HG02763 (cell line): ENCODE measurements around the gene NEK8.

Experiments
- ATAC-seq: cut with Tn5 transposase; IDR thresholded peaks from one replicate; pipeline ENCODE4 v1.9.1; 2021; ENCODE audit warnings: mild to moderate bottlenecking, moderate library complexity; ENCODE audit not compliant: unreplicated experiment

The NEK8 gene

GRCh38 chr17:28744104-28744971 is 15.8 kb downstream of the NEK8 start:
- no peak for ATAC-seq

GRCh38 chr17:28744972-28745785 is 16.6 kb downstream of the NEK8 start:
- ATAC-seq, result no peak

- ATAC-seq, result no peak
Observed at GRCh38 chr17:28745786-28746411, 17.3 kb downstream of the NEK8 start.

DNA sequence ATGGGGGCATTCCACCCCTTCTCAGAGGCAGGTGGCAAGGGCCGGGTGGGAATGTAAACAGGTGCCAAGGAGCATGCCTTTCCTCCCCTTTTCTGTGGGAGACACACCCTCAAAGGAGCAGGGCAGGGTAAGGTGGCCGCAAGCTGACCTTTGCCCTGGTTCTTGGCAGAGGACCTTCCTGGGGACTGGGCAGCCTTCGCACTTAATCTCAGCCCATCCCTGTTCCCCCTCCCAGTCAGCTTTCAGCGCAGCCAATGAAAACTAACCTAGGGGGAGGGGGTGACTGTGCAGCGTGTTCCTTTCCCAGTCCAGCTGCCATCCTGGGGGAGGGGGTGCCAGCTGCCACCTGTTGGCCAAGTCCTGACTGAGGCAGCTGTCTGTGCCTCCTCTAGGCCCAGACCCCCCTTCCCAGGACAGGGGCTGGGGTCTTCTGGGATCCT is 18.0 kb downstream of the NEK8 start:
- no peak for ATAC-seq

- no peak for ATAC-seq
Observed at GRCh38 chr17:28747051-28747691, 18.6 kb downstream of the NEK8 start.

DNA sequence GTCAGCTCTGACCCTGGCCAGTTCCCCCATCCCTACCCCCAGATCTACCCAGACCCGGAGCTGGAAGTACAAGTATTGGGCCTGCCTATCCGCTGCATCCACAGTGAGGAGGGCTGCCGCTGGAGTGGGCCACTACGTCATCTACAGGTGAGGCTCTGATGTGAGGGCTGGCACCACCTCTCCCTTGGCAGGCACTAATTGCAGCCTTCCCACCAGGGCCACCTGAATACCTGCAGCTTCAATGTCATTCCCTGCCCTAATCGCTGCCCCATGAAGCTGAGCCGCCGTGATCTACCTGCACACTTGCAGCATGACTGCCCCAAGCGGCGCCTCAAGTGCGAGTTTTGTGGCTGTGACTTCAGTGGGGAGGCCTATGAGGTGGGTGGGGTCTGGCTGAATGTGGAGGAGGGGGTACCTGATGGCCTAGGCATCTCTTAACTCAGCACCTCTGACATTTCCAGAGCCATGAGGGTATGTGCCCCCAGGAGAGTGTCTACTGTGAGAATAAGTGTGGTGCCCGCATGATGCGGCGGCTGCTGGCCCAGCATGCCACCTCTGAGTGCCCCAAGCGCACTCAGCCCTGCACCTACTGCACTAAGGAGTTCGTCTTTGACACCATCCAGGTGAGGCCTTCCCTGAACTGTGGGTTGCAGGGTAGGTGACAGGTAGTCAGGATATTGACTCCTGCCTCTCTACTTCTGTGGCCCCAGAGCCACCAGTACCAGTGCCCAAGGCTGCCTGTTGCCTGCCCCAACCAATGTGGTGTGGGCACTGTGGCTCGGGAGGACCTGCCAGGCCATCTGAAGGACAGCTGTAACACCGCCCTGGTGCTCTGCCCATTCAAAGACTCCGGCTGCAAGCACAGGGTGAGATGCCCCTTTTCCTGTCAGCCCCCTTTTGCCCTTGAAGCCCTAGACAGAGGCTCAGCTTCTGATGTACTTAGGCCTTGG is 19.5 kb downstream of the NEK8 start:
- no peak for ATAC-seq

GRCh38 chr17:28748852-28749515 is 20.4 kb downstream of the NEK8 start:
- no peak for ATAC-seq

DNA sequence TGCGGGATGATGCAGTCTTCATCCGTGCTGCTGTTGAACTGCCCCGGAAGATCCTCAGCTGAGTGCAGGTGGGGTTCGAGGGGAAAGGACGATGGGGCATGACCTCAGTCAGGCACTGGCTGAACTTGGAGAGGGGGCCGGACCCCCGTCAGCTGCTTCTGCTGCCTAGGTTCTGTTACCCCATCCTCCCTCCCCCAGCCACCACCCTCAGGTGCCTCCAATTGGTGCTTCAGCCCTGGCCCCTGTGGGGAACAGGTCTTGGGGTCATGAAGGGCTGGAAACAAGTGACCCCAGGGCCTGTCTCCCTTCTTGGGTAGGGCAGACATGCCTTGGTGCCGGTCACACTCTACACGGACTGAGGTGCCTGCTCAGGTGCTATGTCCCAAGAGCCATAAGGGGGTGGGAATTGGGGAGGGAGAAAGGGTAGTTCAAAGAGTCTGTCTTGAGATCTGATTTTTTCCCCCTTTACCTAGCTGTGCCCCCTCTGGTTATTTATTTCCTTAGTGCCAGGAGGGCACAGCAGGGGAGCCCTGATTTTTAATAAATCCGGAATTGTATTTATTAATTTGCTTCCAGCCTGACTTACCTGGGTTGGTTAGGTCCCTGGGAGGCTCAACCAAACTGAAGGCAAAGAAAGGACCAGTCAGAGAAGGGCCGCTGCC is 21.1 kb downstream of the NEK8 start:
- no peak for ATAC-seq

GRCh38 chr17:28750178-28751047 is 21.8 kb downstream of the NEK8 start:
- ATAC-seq, result peak; percentile 65

DNA sequence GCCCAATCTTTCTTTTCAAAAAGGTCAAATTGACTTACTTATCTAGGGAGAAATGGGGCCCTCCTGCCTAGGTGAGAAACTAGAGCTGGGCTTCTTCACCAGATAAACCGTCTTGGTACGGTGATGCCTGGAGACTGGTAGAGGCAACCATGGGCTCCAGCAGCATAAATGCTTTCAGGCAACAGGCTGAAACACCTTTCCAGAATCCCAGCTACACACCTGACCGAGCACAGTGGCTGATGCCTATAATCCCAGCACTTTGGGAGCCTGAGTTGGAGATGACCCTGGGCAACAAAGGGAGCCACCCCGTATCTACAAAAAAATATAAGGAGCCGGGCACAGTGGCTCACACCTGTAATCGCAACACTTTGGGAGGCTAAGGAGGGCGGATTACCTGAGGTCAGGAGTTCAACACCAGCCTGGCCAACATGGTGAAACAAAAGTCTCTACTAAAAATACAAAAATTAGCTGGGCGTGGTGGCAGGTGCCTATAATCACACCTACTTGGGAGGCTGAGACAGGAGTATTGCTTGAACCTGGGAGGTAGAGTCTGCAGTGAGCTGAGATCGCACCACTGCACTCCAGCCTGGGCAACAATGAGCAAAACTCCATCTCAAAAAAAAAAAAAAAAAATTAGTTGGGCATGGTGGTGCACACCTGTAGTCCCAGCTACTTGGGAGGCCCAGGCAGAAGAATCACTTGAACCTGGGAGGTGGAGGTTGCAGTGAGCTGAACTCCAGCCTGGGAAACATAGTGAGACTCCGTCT is 23.2 kb downstream of the NEK8 start:
- no peak for ATAC-seq

- no peak for ATAC-seq
Observed at GRCh38 chr17:28755486-28755885, 26.9 kb downstream of the NEK8 start.

GRCh38 chr17:28756049-28756804 is 27.6 kb downstream of the NEK8 start:
- ATAC-seq, result no peak

- ATAC-seq, result no peak
Observed at GRCh38 chr17:28758411-28759121, 30.0 kb downstream of the NEK8 start.

DNA sequence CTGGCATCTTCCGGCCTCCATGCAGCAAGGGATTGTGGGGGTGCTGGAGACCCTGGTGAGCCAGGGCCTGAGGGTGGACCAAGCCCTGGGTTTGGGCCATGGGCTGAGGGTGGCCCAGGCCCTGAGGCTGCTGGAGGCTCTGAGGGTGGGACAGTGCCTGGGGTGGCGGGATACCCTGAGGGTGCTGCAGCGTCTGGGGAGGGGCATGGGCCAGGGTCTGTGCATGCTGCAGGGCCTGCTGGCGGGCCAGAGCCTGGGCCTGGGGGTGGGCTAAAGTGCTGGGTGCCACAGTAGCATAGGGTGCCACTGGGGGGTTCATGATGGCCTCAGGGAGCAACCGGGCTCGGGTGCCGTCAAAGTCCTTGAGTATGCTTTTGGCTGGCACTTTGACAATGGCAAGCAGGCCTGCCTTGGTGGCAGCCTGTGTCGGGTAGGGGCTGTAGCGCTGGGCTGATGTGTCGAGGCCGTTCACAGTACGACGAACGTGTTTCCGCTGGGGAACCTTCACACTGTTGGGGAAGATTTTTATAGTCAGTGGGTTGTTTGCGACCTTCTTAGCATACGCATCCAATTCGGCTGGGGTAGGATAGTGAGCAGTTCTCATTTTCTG is 30.8 kb downstream of the NEK8 start:
- no peak for ATAC-seq
